ENCODE measurements around the gene TYW1B.
"Not testable (repeated sequence)": the region's sequence is repeated elsewhere in the genome, so short reads cannot be mapped to it uniquely, and the experiment has no call there.

TYW1B gene

DNA sequence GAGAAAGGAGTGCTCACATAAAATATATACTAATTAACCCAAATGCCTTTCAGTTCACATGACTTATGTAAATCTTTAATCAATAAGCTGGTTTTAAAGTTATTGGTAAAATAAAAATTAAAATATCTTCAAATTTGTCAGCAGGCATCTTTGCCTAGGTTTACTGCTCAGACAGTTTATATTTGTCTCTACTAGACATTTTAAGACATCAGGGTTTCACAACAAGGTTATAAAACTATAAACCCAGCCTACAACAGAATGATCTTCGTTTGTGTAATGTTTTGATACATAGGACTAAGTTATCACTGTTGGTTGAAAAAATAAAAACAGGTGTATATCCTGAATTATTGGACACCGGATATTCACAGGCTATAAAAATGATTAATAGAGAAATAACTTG, 67.4 kb downstream of the TYW1B start:
- TF ChIP-seq CTCF (IDR thresholded peaks at IDR 0.05) (no peak), ZFX (IDR thresholded peaks at IDR 0.05; ENCODE audit: borderline replicate concordance) (no peak)
- no peak overlapping the region for H3K27ac ChIP-seq

GRCh38 chr7:72754312-72754711, 73.7 kb downstream of the TYW1B start:
- TF ChIP-seq ZFX (IDR thresholded peaks at IDR 0.05; ENCODE audit: borderline replicate concordance) = no peak
- TF ChIP-seq CTCF (IDR thresholded peaks at IDR 0.05) = no peak
- H3K27ac ChIP-seq = no peak overlapping the region

DNA sequence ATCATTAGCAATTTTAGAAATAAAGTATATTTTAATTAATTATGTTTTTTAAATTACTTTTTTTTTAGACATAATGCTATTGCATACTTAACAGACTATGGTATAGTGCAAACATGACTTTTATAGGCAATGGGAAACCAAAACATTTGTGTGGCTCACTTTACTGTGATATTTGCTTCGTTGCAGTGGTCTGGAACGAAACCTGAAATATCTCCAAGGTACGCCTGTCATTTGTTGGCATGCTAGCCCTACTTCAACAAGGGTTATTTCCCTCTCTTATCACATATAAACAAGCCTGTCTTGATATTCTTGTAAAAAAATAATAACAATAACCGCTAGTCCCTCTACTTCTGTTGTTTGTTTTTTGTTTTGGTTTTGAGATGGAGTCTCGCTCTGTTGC, 74.2 kb downstream of the TYW1B start:
- no peak for TF ChIP-seq CTCF (IDR thresholded peaks at IDR 0.05)
- no peak for TF ChIP-seq ZFX (IDR thresholded peaks at IDR 0.05; ENCODE audit: borderline replicate concordance)
- no peak overlapping the region for H3K27ac ChIP-seq

DNA sequence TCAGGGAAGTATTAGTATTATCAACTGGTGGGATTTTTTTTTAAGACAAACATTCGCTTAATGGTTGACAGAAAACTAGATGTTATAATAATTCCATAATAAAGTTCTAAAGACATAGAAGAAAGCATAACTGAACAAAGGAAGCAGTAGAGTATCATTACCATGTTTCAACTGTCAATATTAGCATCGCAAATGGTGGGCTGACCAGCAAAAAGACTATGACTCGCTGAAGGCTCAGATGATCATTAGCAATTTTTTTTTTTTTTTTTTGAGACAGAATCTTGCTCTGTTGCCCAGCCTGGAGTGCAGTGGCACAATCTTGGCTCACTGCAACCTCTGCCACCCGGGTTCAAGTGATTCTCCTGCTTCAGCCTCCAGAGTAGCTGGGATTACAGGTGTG, 74.8 kb downstream of the TYW1B start:
- H3K27ac ChIP-seq = not testable (repeated sequence)

DNA sequence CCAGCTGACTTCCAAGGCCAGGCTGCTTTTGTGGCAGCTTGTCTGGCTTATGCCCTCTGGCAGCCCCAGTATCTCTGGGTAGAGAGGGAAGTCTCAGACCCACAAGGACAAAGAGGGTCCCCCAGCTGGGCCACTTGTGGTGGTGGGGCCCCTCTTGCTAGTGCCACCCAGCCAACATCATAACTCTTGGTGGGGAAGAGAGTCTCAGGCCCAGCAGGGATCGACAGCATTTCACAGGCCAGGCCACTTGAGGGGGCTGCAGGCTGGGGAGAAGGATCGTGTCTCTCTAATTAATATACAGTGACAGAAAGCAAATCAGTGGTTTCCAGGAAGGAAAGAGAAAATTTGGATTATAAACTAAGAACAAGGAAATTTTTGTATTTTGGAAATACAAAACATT, 76.0 kb downstream of the TYW1B start:
- TF ChIP-seq ZFX (IDR thresholded peaks at IDR 0.05; ENCODE audit: borderline replicate concordance) = no peak
- TF ChIP-seq CTCF (IDR thresholded peaks at IDR 0.05) = no peak
- H3K27ac ChIP-seq = no peak overlapping the region

DNA sequence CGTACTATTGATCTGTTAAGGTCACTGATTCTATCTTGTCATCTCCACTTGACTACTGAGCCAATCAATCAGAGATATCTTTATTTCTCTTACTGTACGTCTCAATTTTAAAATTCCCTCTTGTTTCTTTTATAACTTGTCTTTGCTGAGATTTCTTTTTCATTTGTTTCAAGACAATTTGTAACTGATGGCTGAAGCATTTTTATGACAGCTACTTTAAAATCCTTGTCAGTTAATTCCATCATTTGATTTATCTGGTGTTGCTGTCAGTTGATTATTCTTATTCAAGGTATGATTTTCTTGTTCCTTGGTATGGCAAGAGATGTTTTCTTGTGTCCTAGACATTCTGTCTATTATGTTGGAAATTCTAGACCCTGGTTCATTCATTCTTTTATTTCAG, 76.6 kb downstream of the TYW1B start:
- H3K27ac ChIP-seq = no peak overlapping the region
- TF ChIP-seq ZFX (IDR thresholded peaks at IDR 0.05; ENCODE audit: borderline replicate concordance) (no peak), CTCF (IDR thresholded peaks at IDR 0.05) (no peak)

- H3K27ac ChIP-seq = not testable (repeated sequence)
These were observed 79.4 kb downstream of the TYW1B start for GRCh38 chr7:72748649-72749048.

GRCh38 chr7:72744244-72744926, 83.6 kb downstream of the TYW1B start:
- not testable (repeated sequence) for H3K27ac ChIP-seq

DNA sequence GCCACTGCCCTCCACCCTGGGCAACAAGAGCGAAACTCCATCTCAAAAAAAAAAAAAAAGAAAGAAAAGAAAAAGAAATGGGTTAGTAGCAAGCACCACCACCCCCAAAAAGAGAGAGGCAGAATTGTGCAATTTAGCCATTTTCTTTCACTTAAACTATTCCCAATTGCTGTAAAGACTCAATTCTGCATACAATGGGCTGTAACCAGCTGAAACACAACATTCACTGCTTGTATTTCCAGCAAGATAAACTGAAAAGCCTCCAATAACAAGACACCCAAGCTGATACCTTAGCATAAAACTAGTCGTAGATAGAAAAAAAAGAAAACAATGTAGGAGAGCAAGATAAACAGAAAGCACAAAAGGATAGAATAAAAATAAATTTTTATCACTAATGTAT, 84.2 kb downstream of the TYW1B start:
- not testable (repeated sequence) for H3K27ac ChIP-seq

- H3K27ac ChIP-seq = not testable (repeated sequence)
These were observed 88.3 kb downstream of the TYW1B start for GRCh38 chr7:72739716-72740115.

DNA sequence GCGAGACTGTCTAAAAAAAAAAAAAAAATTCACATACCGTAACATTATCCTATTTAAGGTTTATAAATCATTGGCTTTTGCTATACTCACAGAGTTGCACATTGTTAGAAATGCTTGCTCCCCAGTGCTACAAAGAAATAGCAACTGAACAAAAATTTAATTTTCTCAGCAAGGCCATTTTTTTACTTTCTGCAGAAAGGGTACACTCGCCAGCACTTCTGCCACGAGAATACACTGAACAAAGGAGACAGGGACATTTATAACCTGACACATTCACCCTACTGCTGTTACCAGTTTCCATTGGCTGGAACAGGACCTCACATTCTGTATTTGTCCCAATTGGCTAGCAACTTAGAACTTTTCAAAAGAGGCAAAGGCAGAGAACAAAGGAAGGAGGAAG, 92.1 kb downstream of the TYW1B start:
- not testable (repeated sequence) for H3K27ac ChIP-seq

DNA sequence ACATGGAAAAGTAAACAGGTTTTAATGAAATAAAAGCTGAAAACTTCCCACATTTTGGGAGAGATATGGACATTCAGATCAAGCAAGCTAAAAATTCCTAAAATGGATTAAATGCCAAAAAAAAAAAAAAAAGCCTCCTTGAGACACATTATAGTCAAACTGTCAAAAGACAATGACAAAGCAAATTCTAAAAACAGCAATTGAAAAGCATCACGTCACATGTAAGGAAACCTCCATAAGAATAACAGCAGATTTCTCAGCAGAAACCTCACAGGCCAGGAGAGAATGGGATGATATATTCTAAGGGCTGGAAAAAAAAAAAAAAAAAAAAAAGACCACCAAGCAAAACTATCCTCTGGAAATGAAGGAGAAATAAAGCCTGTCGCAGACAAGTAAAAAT, 97.2 kb downstream of the TYW1B start:
- not testable (repeated sequence) for H3K27ac ChIP-seq

DNA sequence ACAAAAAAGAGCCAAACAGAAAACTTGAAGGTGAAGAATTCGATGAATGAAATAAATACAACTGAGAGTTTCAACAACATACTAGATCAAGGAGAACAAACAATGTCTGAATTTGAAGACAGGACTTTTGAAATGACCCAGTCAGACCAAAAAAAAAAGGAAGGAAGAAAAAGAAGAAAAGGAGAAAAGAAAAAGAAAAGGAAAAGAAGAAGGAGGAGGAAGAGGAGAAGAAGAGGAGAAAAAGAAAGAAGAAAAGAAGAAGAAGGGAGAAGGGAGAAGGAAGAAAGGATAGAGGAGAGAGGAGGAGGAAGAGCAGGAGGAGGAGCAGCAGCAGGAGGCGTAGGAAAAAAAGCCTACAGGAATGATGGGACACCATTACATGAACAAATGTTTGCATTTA, 97.6 kb downstream of the TYW1B start:
- not testable (repeated sequence) for H3K27ac ChIP-seq

DNA sequence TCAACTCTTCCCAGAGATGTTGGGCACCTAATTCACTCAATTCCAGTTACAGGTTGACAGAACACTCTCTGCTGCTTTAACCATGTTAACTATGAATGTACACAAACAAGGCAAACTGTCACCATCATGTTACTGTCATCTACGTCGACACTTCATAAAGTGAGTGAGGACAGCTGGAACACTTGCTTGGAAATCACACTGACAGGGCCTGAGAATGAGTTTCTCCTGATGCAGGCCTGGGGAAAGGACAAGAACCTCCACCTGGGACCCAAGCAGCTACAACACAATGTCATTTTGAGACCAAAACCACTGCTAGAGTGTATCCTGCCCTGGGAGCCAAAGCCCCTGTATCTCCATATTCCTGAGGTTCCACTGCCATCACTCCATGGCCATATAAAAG, 98.9 kb downstream of the TYW1B start:
- H3K27ac ChIP-seq = not testable (repeated sequence)

- not testable (repeated sequence) for H3K27ac ChIP-seq
These were observed 105.3 kb downstream of the TYW1B start for GRCh38 chr7:72722694-72723093.

- not testable (repeated sequence) for H3K27ac ChIP-seq
These were observed 107.1 kb downstream of the TYW1B start for GRCh38 chr7:72720890-72721289.

Data from 22Rv1 (cell line).